Panc1 (cell line): ENCODE data around the gene P2RY6. TPM values are rescaled to one million over a fixed set of nuclear protein-coding genes. Genes with fewer than 3 reads are reported as not detected.

Experiments
- ATAC-seq: fragments of 200-7000 bp; cut with Tn5 transposase; 2 replicates; pipeline ENCODE4 v1.9.1; 2020; ENCODE audit warnings: mild to moderate bottlenecking, moderate library complexity
- BruUV-seq: library from RNA; stranded (reverse); fragments of 400-500 nt; replicated peaks from 2 replicates; lab custom pipeline; 2021; lab: Mats Ljungman, UMichigan
- CTCF ChIA-PET: fragments of 300-600 bp; sonication (Branson Sonifier 250); formaldehyde crosslinking; loops from one replicate; lab custom pipeline; 2022; ENCODE audit warnings: antibody characterized with exemption; lab: Charles Lee
- POLR2A ChIA-PET: fragments of 300-600 bp; sonication (Branson Sonifier 250); formaldehyde crosslinking; loops from one replicate; lab custom pipeline; 2022; ENCODE audit warnings: antibody characterized with exemption; lab: Charles Lee
- DNase-seq: peaks from one replicate; pipeline ENCODE4 v3.0.0-alpha.2; 2010; ENCODE audit warnings: low read depth, low spot score
- H3K27ac ChIP-seq: 2 replicates; pipeline ENCODE4 v1.5.1; 2011; ENCODE audit warnings: mild to moderate bottlenecking, low read length, inconsistent platforms
- H3K27me3 ChIP-seq: fragments of 200-500 bp; sonication (Bioruptor generic); 2 replicates; pipeline ENCODE4 v1.6.0; 2014; ENCODE audit warnings: low read length, inconsistent platforms; ENCODE audit not compliant: control insufficient read depth, insufficient read depth
- H3K36me3 ChIP-seq: fragments of 200-500 bp; sonication (Bioruptor generic); 2 replicates; pipeline ENCODE4 v1.5.1; 2014; ENCODE audit warnings: inconsistent platforms, mild to moderate bottlenecking, low read length, moderate library complexity; ENCODE audit not compliant: control insufficient read depth, insufficient read depth
- H3K4me1 ChIP-seq: 2 replicates; pipeline ENCODE4 v1.5.1; 2011; ENCODE audit warnings: inconsistent platforms, mild to moderate bottlenecking, low read length, moderate library complexity; ENCODE audit not compliant: control insufficient read depth, insufficient read depth
- H3K4me3 ChIP-seq, 2 experiments: 2 replicates each; pipeline ENCODE4 v1.5.1; 2011 to 2012; ENCODE audit warnings: low read depth in 2 of 2, low read length in 2 of 2, mild to moderate bottlenecking in 2 of 2, inconsistent platforms in 1 of 2, moderate library complexity in 1 of 2
- H3K9me3 ChIP-seq: fragments of 200-500 bp; sonication (Bioruptor generic); 2 replicates; pipeline ENCODE4 v1.5.1; 2014; ENCODE audit warnings: low read depth, mild to moderate bottlenecking, inconsistent platforms, low read length, moderate library complexity; ENCODE audit not compliant: control insufficient read depth, insufficient read depth
- CTCF ChIP-seq: fragments of 450-650 bp; IDR thresholded peaks from 2 replicates; pipeline ENCODE4 v1.5.1; 2017; ENCODE audit warnings: mild to moderate bottlenecking
- POLR2AphosphoS5 ChIP-seq: IDR thresholded peaks from 2 replicates; pipeline ENCODE4 v1.6.1; 2012; ENCODE audit warnings: mild to moderate bottlenecking, low read depth, low read length, moderate library complexity
- SIN3A ChIP-seq: IDR thresholded peaks from 2 replicates; pipeline ENCODE4 v1.6.1; 2012; ENCODE audit warnings: low read depth, mild to moderate bottlenecking, low read length, moderate library complexity, borderline replicate concordance; ENCODE audit not compliant: insufficient read depth
- TCF7L2 ChIP-seq: IDR thresholded peaks from 2 replicates; pipeline ENCODE4 v1.6.1; 2011; ENCODE audit warnings: mild to moderate bottlenecking, low read depth, low read length, inconsistent platforms
- in situ Hi-C: cut with HindIII; loops from 2 replicates; pipeline ENCODE4 v1.10.0; 2016; ENCODE audit warnings: low sequenced_read_pairs, low pct_unique_long_range_greater_than_20kb
- intact Hi-C: fragments of 100-400 bp; cut with micrococcal nuclease; formaldehyde crosslinking; loops from one replicate; pipeline ENCODE4 v1.10.0; 2022; ENCODE audit not compliant: unreplicated experiment
- total RNA-seq: library from RNA; stranded (reverse); gene quantifications from one replicate; pipeline ENCODE4 v1.2.1, GENCODE V29; 2021; ENCODE audit not compliant: unreplicated experiment
- TF ChIP-seq, protein P1 (sequence below), 2 experiments: IDR thresholded peaks; 2 replicates each; pipeline ENCODE4 v1.6.1; 2011 to 2012; ENCODE audit warnings: low read depth in 2 of 2, control low read depth in 1 of 2, low read length in 1 of 2, mild to moderate bottlenecking in 1 of 2, moderate library complexity in 1 of 2; ENCODE audit not compliant: insufficient read depth in 1 of 2

P2RY6 gene
- total RNA-seq, 1 experiment from 2014 or later = 0.59 TPM

- H3K9me3 ChIP-seq = no peaks in the 10 kb centered on the region
- intact Hi-C loops = no loop called here
- ChIA-PET POLR2A (no interaction called here), CTCF (no interaction called here)
- no peak overlapping the region for H3K27ac ChIP-seq
- ATAC-seq = no peak
- no peaks in the 10 kb centered on the region for H3K36me3 ChIP-seq
- no peaks in the 10 kb centered on the region for H3K27me3 ChIP-seq
- H3K4me3 ChIP-seq = no peak overlapping the region
- H3K4me1 ChIP-seq = peaks cover 45% of the 10 kb centered on the region
- BruUV-seq = TSS peak; percentile 47
- no peak for DNase-seq
- in situ Hi-C loops = no loop called here
- TF ChIP-seq, protein P1, sequence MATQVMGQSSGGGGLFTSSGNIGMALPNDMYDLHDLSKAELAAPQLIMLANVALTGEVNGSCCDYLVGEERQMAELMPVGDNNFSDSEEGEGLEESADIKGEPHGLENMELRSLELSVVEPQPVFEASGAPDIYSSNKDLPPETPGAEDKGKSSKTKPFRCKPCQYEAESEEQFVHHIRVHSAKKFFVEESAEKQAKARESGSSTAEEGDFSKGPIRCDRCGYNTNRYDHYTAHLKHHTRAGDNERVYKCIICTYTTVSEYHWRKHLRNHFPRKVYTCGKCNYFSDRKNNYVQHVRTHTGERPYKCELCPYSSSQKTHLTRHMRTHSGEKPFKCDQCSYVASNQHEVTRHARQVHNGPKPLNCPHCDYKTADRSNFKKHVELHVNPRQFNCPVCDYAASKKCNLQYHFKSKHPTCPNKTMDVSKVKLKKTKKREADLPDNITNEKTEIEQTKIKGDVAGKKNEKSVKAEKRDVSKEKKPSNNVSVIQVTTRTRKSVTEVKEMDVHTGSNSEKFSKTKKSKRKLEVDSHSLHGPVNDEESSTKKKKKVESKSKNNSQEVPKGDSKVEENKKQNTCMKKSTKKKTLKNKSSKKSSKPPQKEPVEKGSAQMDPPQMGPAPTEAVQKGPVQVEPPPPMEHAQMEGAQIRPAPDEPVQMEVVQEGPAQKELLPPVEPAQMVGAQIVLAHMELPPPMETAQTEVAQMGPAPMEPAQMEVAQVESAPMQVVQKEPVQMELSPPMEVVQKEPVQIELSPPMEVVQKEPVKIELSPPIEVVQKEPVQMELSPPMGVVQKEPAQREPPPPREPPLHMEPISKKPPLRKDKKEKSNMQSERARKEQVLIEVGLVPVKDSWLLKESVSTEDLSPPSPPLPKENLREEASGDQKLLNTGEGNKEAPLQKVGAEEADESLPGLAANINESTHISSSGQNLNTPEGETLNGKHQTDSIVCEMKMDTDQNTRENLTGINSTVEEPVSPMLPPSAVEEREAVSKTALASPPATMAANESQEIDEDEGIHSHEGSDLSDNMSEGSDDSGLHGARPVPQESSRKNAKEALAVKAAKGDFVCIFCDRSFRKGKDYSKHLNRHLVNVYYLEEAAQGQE (IDR thresholded peaks at IDR 0.05; ENCODE audit: insufficient read depth in 1 of 2, low read depth in 2 of 2, low read length in 1 of 2) = no peak
- TF ChIP-seq SIN3A = no peak
Measured at GRCh38 chr11:73316422-73316821, 44.3 kb downstream of the P2RY6 start.

DNA sequence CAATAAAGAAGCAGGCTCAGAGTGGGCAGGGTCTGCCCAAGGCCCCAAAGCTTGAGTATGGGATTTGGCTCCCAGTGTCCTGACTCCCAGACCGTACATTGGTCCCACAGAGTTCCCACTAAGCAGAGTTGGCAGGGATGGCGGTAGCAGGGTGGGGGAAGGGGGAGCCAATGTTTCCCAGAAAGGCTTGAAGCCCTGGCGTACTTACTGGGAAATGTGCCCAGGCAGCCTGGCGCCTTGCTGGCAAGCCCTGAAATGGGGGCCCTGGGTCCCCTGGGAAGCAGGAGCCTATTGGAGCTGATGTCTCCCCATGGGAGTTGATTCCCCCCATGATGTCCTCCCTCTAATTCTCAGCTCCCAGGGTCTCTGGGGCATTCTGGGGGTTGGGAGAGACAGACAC lies 45.2 kb downstream of the P2RY6 start:
- intact Hi-C loops (no loop called here), in situ Hi-C loops (no loop called here)
- H3K9me3 ChIP-seq = no peaks in the 10 kb centered on the region
- no peak overlapping the region for H3K4me3 ChIP-seq
- no TSS peak for BruUV-seq
- CTCF ChIA-PET = interaction anchor here (0.6 kb wide), 1 partner anchor 12 kb away, joined by 4 read pairs; no protein-coding TSS in a partner anchor
- DNase-seq (no peak), ATAC-seq (no peak)
- no peaks in the 10 kb centered on the region for H3K36me3 ChIP-seq
- no peaks in the 10 kb centered on the region for H3K27me3 ChIP-seq
- peaks cover 45% of the 10 kb centered on the region for H3K4me1 ChIP-seq
- no peak for TF ChIP-seq CTCF
- no peak for TF ChIP-seq SIN3A
- H3K27ac ChIP-seq = no peak overlapping the region
- POLR2A ChIA-PET = no interaction called here

GRCh38 chr11:73317803-73318202 lies 45.7 kb downstream of the P2RY6 start:
- in situ Hi-C loops = no loop called here
- Histone ChIP-seq H3K4me3 (no peak overlapping the region), H3K27ac (no peak overlapping the region), H3K36me3 (no peaks in the 10 kb centered on the region), H3K27me3 (no peaks in the 10 kb centered on the region), H3K9me3 (no peaks in the 10 kb centered on the region), H3K4me1 (peaks cover 43% of the 10 kb centered on the region)
- no peak for DNase-seq
- BruUV-seq = no TSS peak
- intact Hi-C loops = no loop called here
- TF ChIP-seq, protein P1 (IDR thresholded peaks at IDR 0.05; ENCODE audit: insufficient read depth in 1 of 2, low read depth in 2 of 2, low read length in 1 of 2) = no peak
- TF ChIP-seq TCF7L2 (no peak), CTCF (no peak), SIN3A (no peak), POLR2AphosphoS5 (no peak)
- ChIA-PET CTCF (interaction anchor here (0.6 kb wide), 1 partner anchor 12 kb away, joined by 4 read pairs; no protein-coding TSS in a partner anchor), POLR2A (no interaction called here)
- no peak for ATAC-seq
